Ascending aorta (tissue), 2 donors: ENCODE results near the gene SSR1. TPM values are rescaled to one million over a fixed set of nuclear protein-coding genes. Genes with fewer than 3 reads are reported as not detected.

Source experiments
- DNase-seq, 2 donors: peaks; one replicate each; pipeline ENCODE4 v3.0.0-alpha.2; 2019; ENCODE audit warnings: low spot score in 2 of 2
- H3K27ac ChIP-seq, 2 donors: fragments of 200-600 bp; sonication (generic); one replicate each; pipeline ENCODE4 v1.5.1; 2016 to 2017; ENCODE audit warnings: mild to moderate bottlenecking in 1 of 2
- H3K27me3 ChIP-seq: fragments of 200-600 bp; sonication (generic); one replicate; pipeline ENCODE4 v1.5.1; 2017
- H3K36me3 ChIP-seq, 2 donors: fragments of 200-600 bp; sonication (generic); one replicate each; pipeline ENCODE4 v1.5.1; 2016
- H3K4me1 ChIP-seq, 2 donors: fragments of 200-600 bp; sonication (generic); one replicate each; pipeline ENCODE4 v1.5.1; 2016 to 2017; ENCODE audit warnings: mild to moderate bottlenecking in 1 of 2
- H3K4me3 ChIP-seq, 2 donors: fragments of 200-600 bp; sonication (generic); one replicate each; pipeline ENCODE4 v1.5.1; 2016 to 2017; ENCODE audit warnings: mild to moderate bottlenecking in 1 of 2
- H3K9me3 ChIP-seq, 2 donors: fragments of 200-600 bp; sonication (generic); one replicate each; pipeline ENCODE4 v1.5.1; 2016
- intact Hi-C: fragments of 100-400 bp; cut with DNase I; formaldehyde crosslinking; loops from one replicate; pipeline ENCODE4 v1.15.1; 2023
- total RNA-seq: library from RNA; depleted of rRNA; stranded (reverse); fragments of >200 nt; gene quantifications from one replicate; pipeline ENCODE4 v1.1.0, GENCODE V29; 2016
- TF ChIP-seq, protein P1 (sequence below), 3 experiments: fragments of 200-600 bp in 2 of 3; fragments of 450-650 bp in 1 of 3; sonication (generic) in 2 of 3; IDR thresholded peaks; one replicate each; pipeline ENCODE4 v1.5.1; 2016 to 2019; ENCODE audit warnings: antibody characterized with exemption in 3 of 3, mild to moderate bottlenecking in 1 of 3, moderate library complexity in 1 of 3

SSR1 gene
- total RNA-seq, 1 donor from 2014 or later, result 46.4 TPM

DNA sequence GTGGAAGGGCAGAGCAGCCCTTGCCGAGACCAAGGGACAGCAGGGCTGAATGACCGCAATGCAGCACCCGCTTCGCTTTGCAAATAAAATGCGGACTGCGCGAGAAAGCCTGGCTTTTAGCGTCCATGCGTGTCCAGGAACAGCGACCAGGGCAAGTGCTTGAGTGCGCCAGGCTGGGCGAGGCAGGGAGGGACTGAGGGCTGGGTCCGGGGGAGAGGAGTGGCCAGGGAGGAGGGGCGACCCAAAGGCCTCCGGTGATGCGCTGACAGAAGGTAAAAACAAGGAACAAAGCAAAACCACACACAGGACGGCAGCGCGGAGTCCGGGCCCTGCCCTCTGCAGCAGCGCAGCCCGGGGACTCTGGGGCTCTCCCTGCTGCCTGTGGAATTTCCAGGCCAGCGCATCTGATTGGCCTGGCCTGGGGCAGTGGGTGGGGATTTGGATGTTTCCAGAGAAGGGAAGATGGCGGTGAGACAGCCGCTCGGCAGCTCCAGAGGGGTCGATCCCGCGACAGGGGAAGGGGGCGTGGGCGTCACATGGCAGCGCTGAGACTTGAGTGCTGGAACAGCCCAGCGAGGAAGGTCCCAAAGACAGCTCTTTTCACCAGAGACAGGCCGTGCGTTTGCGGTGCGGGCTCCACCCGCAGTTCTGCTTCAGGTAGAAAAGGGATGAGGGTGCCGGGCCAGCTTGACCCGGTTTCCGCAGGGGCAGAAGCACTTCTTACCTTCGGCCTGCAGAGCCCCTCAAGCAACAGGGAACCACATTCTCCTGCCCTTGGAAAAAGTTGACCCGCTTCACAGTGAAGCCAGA is 51.8 kb downstream of the SSR1 start:
- Histone ChIP-seq H3K36me3 (no peaks in the 10 kb centered on the region), H3K27ac (peak overlapping the region; percentile 51 to 61), H3K4me1 (peaks cover 0 to 7% of the 10 kb centered on the region in 2 donors), H3K9me3 (peaks cover 0 to 2% of the 10 kb centered on the region in 2 donors), H3K27me3 (no peaks in the 10 kb centered on the region), H3K4me3 (peak overlapping the region; percentile 75 to 76)
- DNase-seq, result peak; percentile 62 to 89
- intact Hi-C loops, result loop anchor here (10.0 kb wide), 1 partner anchor 804 kb away; the partner anchor contains the start of gene BLOC1S5
- TF ChIP-seq, protein P1, sequence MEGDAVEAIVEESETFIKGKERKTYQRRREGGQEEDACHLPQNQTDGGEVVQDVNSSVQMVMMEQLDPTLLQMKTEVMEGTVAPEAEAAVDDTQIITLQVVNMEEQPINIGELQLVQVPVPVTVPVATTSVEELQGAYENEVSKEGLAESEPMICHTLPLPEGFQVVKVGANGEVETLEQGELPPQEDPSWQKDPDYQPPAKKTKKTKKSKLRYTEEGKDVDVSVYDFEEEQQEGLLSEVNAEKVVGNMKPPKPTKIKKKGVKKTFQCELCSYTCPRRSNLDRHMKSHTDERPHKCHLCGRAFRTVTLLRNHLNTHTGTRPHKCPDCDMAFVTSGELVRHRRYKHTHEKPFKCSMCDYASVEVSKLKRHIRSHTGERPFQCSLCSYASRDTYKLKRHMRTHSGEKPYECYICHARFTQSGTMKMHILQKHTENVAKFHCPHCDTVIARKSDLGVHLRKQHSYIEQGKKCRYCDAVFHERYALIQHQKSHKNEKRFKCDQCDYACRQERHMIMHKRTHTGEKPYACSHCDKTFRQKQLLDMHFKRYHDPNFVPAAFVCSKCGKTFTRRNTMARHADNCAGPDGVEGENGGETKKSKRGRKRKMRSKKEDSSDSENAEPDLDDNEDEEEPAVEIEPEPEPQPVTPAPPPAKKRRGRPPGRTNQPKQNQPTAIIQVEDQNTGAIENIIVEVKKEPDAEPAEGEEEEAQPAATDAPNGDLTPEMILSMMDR (IDR thresholded peaks at IDR 0.05), result no peak

DNA sequence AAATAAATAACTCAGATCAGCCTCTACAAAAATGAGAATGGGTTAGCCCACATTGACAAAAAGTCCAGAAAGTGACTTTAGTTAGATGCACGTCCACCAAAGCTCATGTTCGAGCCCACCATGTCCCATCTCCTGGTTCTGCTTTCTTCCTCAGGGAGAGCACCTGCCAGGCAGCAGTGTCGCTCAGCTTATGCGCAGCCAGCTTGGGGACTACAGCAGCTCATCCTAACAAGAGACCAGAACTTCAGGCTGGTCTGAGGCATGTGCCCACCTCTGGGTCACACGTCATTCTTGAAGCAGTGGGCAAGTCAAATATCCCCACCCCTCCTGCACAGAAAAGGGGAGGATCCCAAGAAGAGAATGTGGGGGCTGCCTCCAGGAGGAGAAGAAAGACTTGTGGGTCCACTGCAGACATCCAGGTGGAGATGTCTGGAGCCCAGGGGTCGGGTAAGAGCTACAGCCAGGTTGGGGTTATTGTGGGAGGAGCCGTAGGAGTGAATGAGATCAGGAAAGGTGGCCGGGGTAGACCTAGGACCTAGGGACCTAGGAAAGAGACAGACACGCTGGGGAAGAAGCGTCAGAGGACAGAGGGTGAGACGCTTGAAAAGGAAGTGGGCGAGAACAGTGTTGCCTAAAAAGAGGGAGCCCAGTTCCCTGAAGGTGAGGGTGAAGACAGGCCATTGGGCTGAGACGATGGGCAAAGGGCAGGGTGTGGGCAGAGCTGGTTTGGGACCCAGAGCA is 52.5 kb downstream of the SSR1 start:
- no peak for DNase-seq
- H3K27me3 ChIP-seq, result no peaks in the 10 kb centered on the region

DNA sequence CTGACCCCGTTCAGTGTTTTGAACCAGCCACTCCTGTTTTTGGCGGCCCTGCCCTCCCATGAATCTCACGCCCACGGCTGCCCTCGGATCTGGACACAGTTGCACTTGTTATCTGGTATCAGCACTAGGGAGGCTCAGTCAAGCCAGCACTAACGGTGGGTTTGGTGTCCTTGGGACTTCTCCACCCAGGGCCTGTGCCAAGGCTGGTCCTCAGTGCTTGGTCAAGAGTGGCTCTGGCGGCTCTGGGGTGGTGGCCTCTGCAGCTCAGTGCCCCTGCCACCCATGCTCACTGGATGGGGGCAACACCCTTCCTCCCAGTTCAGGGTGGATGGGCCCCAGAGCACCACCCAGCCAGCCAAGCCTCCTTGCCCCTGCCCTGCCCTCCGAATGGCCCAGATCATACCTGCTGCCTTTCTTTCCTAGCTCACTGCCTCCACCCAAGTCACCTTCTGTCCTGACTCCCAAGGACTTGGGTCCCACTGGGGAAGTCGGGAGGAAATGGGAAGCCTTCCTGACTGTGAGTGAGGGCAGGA is 54.7 kb downstream of the SSR1 start:
- intact Hi-C loops, result no loop called here
- Histone ChIP-seq H3K36me3 (no peaks in the 10 kb centered on the region), H3K4me1 (peaks cover 0 to 7% of the 10 kb centered on the region in 2 donors), H3K27ac (no peak overlapping the region), H3K27me3 (no peaks in the 10 kb centered on the region), H3K4me3 (no peak overlapping the region), H3K9me3 (peaks cover 0 to 10% of the 10 kb centered on the region in 2 donors)
- no peak for DNase-seq
- TF ChIP-seq, protein P1 (IDR thresholded peaks at IDR 0.05), result no peak

More for the DNA sequence above, 52.5 kb downstream of the SSR1 start:
- peaks cover 0 to 10% of the 10 kb centered on the region in 2 donors for H3K9me3 ChIP-seq
- peak overlapping the region; percentile 75 to 76 for H3K4me3 ChIP-seq
- H3K27ac ChIP-seq, result peak overlapping the region; percentile 51 to 61
- intact Hi-C loops, result loop anchor here (10.0 kb wide), 1 partner anchor 804 kb away; the partner anchor contains the start of gene BLOC1S5
- peaks cover 0 to 7% of the 10 kb centered on the region in 2 donors for H3K4me1 ChIP-seq
- no peaks in the 10 kb centered on the region for H3K36me3 ChIP-seq
- TF ChIP-seq, protein P1 (IDR thresholded peaks at IDR 0.05), result no peak

DNA sequence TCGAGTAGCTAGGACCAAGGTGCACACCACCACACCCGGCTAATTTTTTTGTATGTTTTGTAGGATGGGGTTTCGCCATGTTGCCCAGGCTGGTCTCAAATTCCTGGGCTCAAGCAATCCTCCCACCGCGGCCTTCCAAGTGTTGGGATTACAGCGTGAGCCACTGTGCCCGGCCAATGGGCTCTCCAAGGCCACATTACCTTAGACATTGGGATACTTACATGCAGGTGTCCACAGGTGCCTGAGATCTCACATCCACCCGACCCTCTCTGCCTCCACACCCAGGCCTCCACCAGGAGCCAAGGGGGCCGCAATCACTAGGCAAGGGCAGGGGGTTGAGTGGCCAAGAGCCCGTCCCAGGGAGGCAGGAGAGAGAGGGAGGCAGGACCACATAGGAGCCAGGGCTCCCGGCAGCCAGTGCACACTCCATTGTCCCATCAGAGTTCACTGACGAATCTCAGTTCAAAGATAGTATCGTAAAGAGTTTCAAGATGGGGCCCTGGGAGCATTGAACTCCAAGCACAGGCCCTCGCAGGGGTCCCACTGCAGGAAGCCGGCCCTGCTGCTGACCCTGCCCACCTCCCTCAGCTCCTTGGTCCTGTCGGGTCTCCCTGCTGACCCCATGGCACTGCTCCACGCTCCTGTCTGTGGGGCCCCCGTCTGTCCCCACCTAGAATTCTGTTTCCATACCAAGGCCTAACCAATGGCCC is 55.3 kb downstream of the SSR1 start:
- intact Hi-C loops, result no loop called here
- Histone ChIP-seq H3K9me3 (peaks cover 0 to 10% of the 10 kb centered on the region in 2 donors), H3K4me1 (peaks cover 0 to 7% of the 10 kb centered on the region in 2 donors), H3K36me3 (no peaks in the 10 kb centered on the region), H3K27ac (no peak overlapping the region), H3K4me3 (no peak overlapping the region), H3K27me3 (no peaks in the 10 kb centered on the region)
- TF ChIP-seq, protein P1 (IDR thresholded peaks at IDR 0.05), result no peak
- DNase-seq, result no peak

DNA sequence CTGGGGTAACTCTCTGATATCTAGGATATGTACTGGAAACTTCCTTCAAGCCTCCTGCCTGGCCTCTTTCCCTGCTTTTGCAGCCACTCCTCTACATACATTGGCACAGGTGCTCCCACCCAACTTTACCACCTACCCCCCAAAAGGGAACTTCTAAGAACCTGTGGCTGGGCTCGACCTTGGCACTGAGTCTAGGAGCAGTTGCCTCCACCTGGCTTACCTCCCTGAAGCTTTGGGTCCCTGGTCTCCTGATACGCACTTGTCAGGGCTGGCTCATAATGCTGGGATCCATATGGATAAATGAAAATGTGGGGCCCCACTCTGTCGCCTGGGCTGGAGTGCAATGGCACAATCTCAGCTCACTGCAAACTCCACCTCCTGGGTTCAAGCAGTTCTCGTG is 56.2 kb downstream of the SSR1 start:
- intact Hi-C loops, result no loop called here
- TF ChIP-seq, protein P1 (IDR thresholded peaks at IDR 0.05), result no peak
- H3K4me1 ChIP-seq, result peaks cover 0 to 7% of the 10 kb centered on the region in 2 donors
- peaks cover 0 to 6% of the 10 kb centered on the region in 2 donors for H3K36me3 ChIP-seq
- no peak overlapping the region for H3K4me3 ChIP-seq
- no peak for DNase-seq
- no peaks in the 10 kb centered on the region for H3K27me3 ChIP-seq
- peaks cover 0 to 10% of the 10 kb centered on the region in 2 donors for H3K9me3 ChIP-seq
- H3K27ac ChIP-seq, result no peak overlapping the region
